HCT116 (cell line): ENCODE measurements around the gene ING1. TPM values are rescaled to one million over a fixed set of nuclear protein-coding genes. Genes with fewer than 3 reads are reported as not detected.
A peak's percentile ranks its signal among the peaks of the same experiment; 100 is the strongest.

Experiments
- ATAC-seq: fragments of 200-7000 bp; cut with Tn5 transposase; 2 replicates; pipeline ENCODE4 v1.9.1; 2020; ENCODE audit warnings: mild to moderate bottlenecking, moderate library complexity
- BruUV-seq: library from RNA; stranded (reverse); fragments of 400-500 nt; replicated peaks from 2 replicates; lab custom pipeline; 2021; lab: Mats Ljungman, UMichigan
- CTCF ChIA-PET: fragments of 300-600 bp; sonication (Branson Sonifier 250); formaldehyde crosslinking; loops from one replicate; lab custom pipeline; 2021; ENCODE audit warnings: antibody characterized with exemption; lab: Charles Lee
- POLR2A ChIA-PET: fragments of 300-600, 350-600 bp; sonication (Branson Sonifier 250); formaldehyde crosslinking; loops from one replicate; lab custom pipeline; 2021; ENCODE audit warnings: antibody characterized with exemption; lab: Charles Lee
- RAD21 ChIA-PET, 2 experiments: fragments of 300-600 bp; sonication (Branson Sonifier 250); formaldehyde crosslinking; loops; one replicate each; lab custom pipeline; 2023; ENCODE audit warnings: low total read pairs in 2 of 2; ENCODE audit not compliant: uncharacterized antibody in 2 of 2, unreplicated experiment in 2 of 2, low non-redundant PET in 1 of 2; lab: Charles Lee
- DNase-seq: peaks from one replicate; pipeline ENCODE4 v3.0.0-alpha.2; 2010; ENCODE audit warnings: low read depth, low spot score
- H2AFZ ChIP-seq: fragments of 200-600 bp; shearing (Covaris generic), sonication (generic); 2 replicates; pipeline ENCODE4 v1.6.1; 2017; ENCODE audit warnings: low read depth, mixed run types, mixed read lengths, antibody characterized with exemption, low read length; ENCODE audit not compliant: poor library complexity, severe bottlenecking
- H3K27ac ChIP-seq: 2 replicates; pipeline ENCODE4 v1.5.1; 2012; ENCODE audit warnings: low read depth, low read length
- H3K27me3 ChIP-seq: fragments of 200-600 bp; sonication (generic); 2 replicates; pipeline ENCODE4 v1.6.1; 2016; ENCODE audit warnings: mixed run types, low read length, mixed read lengths; ENCODE audit not compliant: insufficient read depth
- H3K36me3 ChIP-seq, 2 experiments: fragments of 200-500 bp in 1 of 2; fragments of 200-600 bp in 1 of 2; sonication (Bioruptor generic) in 1 of 2; sonication (generic) in 1 of 2; 2 replicates each; pipeline versions ENCODE4 v1.5.1 to v1.6.1; 2014 to 2016; ENCODE audit warnings: low read length in 2 of 2, inconsistent platforms in 1 of 2, mixed read lengths in 1 of 2, mixed run types in 1 of 2; ENCODE audit not compliant: insufficient read depth in 2 of 2, control insufficient read depth in 1 of 2
- H3K4me1 ChIP-seq, 2 experiments: fragments of 200-600 bp in 1 of 2; sonication (generic) in 1 of 2; 2 replicates each; pipeline versions ENCODE4 v1.5.1 to v1.6.1; 2012 to 2017; ENCODE audit warnings: low read length in 2 of 2, inconsistent platforms in 1 of 2, mild to moderate bottlenecking in 1 of 2, mixed read lengths in 1 of 2, mixed run types in 1 of 2, moderate library complexity in 1 of 2; ENCODE audit not compliant: insufficient read depth in 2 of 2, control insufficient read depth in 1 of 2
- H3K4me2 ChIP-seq: fragments of 200-600 bp; sonication (generic); 2 replicates; pipeline ENCODE4 v1.6.1; 2017; ENCODE audit warnings: mixed run types, low read length, mixed read lengths
- H3K4me3 ChIP-seq, 2 experiments: fragments of 200-600 bp in 1 of 2; sonication (generic) in 1 of 2; replicated peaks in 1 of 2; 2 replicates each; pipeline ENCODE4 v1.5.1; 2011 to 2016; ENCODE audit warnings: low read length in 2 of 2, control low read depth in 1 of 2, low read depth in 1 of 2, mild to moderate bottlenecking in 1 of 2, mixed read lengths in 1 of 2, mixed run types in 1 of 2
- H3K79me2 ChIP-seq: fragments of 200-600 bp; sonication (generic); 2 replicates; pipeline ENCODE4 v1.6.1; 2017; ENCODE audit warnings: mild to moderate bottlenecking, mixed run types, low read length, moderate library complexity, mixed read lengths; ENCODE audit not compliant: insufficient read depth
- H3K9ac ChIP-seq: fragments of 200-600 bp; sonication (generic); 2 replicates; pipeline ENCODE4 v1.6.1; 2016; ENCODE audit warnings: low read length, mixed read lengths
- H3K9me2 ChIP-seq: fragments of 200-600 bp; sonication (generic), shearing (Covaris generic); 2 replicates; pipeline ENCODE4 v1.6.1; 2017; ENCODE audit warnings: mixed run types, mild to moderate bottlenecking, moderate library complexity; ENCODE audit not compliant: insufficient read depth
- H3K9me3 ChIP-seq, 2 experiments: fragments of 200-500 bp in 1 of 2; fragments of 200-600 bp in 1 of 2; sonication (Bioruptor generic) in 1 of 2; sonication (generic) in 1 of 2; 2 replicates each; pipeline ENCODE4 v1.6.1; 2014 to 2017; ENCODE audit warnings: low read length in 2 of 2, mixed read lengths in 2 of 2, inconsistent platforms in 1 of 2, low read depth in 1 of 2, mild to moderate bottlenecking in 1 of 2, mixed run types in 1 of 2, moderate library complexity in 1 of 2; ENCODE audit not compliant: control insufficient read depth in 1 of 2, insufficient read depth in 1 of 2
- H4K20me1 ChIP-seq: fragments of 200-600 bp; sonication (generic), shearing (Covaris generic); 2 replicates; pipeline ENCODE4 v1.6.1; 2017; ENCODE audit warnings: mixed run types, mild to moderate bottlenecking, moderate library complexity; ENCODE audit not compliant: insufficient read depth
- CBX3 ChIP-seq: IDR thresholded peaks from 2 replicates; pipeline ENCODE4 v1.6.1; 2012; ENCODE audit warnings: low read depth
- EGR1 ChIP-seq: IDR thresholded peaks from 2 replicates; pipeline ENCODE4 v1.6.1; 2012; ENCODE audit warnings: low read depth
- EZH2 ChIP-seq: fragments of 200-600 bp; sonication (generic); IDR thresholded peaks from 2 replicates; pipeline ENCODE4 v1.6.1; 2017; ENCODE audit warnings: antibody characterized with exemption, mixed run types
- FOSL1 ChIP-seq: IDR thresholded peaks from 2 replicates; pipeline ENCODE4 v1.6.1; 2012; ENCODE audit warnings: low read depth
- POLR2A ChIP-seq: IDR thresholded peaks from 2 replicates; pipeline ENCODE4 v1.7.0; 2011; ENCODE audit warnings: borderline replicate concordance; ENCODE audit not compliant: insufficient read depth, insufficient read length; ENCODE audit errors: extremely low read depth
- SP1 ChIP-seq: IDR thresholded peaks from 2 replicates; pipeline ENCODE4 v1.6.1; 2012; ENCODE audit warnings: low read depth
- SRF ChIP-seq: IDR thresholded peaks from 2 replicates; pipeline ENCODE4 v1.6.1; 2012; ENCODE audit warnings: low read depth
- YY1 ChIP-seq: IDR thresholded peaks from 2 replicates; pipeline ENCODE4 v1.6.1; 2011; ENCODE audit warnings: low read length, low read depth, moderate library complexity, mild to moderate bottlenecking; ENCODE audit not compliant: insufficient replicate concordance; ENCODE audit errors: extremely low read depth
- ZBTB33 ChIP-seq: IDR thresholded peaks from 2 replicates; pipeline ENCODE4 v1.6.1; 2011; ENCODE audit warnings: mild to moderate bottlenecking, low read length, moderate library complexity; ENCODE audit not compliant: insufficient replicate concordance; ENCODE audit errors: extremely low read depth
- ZNF274 ChIP-seq: fragments of 200-500 bp; sonication (Bioruptor generic); IDR thresholded peaks from 2 replicates; pipeline ENCODE4 v1.6.1; 2014; ENCODE audit warnings: mild to moderate bottlenecking, low read depth, low read length, inconsistent platforms
- intact Hi-C: fragments of 100-400 bp; cut with micrococcal nuclease; formaldehyde crosslinking; loops from 2 replicates; pipeline ENCODE4 v1.10.0; 2022
- total RNA-seq: library from RNA; stranded (reverse); gene quantifications from one replicate; pipeline ENCODE4 v1.2.1, GENCODE V29; 2021; ENCODE audit not compliant: unreplicated experiment
- TF ChIP-seq, protein P1 (sequence below): IDR thresholded peaks from 2 replicates; pipeline ENCODE4 v1.6.1; 2012
- TF ChIP-seq, protein P2 (sequence below): IDR thresholded peaks from 2 replicates; pipeline ENCODE4 v1.6.1; 2012

The ING1 gene
- total RNA-seq, 1 experiment from 2014 or later = 27.0 TPM

DNA sequence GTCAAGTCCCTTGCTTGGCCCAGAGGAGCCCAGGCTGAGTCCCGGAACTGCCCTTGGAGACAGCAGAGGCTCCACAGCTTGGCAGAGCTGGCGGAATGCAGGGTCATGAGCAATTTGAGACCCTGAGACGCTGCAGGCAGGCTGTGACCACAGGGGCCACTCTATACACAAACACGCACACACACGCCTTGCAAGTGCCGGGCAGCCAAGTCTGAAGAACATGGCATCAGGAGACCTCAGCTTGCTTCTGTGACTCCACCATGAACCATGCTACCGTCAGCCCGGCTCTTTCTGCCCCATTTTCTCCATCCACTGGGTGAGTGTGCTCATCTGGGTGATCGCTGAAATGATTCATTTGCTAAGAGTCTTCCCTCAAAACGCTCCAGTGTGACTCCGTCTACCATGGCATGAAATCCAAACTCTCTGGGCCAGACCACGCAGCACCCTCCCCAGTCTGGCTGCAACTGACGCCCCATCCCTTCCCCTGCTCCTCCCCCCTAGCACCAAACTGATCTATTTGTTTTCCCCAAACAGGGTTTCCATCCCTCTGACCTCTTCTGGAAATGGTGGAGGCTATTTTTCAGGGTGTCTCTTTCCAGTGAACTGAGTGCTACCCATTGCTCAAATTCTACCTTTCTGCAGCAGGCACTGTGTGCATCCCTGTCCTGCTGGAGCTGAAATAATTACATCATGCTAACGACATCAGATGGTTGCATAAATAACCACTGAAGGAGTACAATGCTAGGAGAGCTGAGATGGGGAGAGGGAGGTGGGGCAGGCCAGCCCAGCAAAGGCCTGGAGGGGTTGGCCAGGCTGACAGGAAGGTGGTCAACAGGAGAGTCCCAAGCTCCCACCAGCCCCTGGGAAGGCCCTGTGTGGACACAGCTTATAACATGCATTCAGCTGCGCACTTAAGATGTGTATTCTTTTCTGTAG is 10.6 kb upstream of the ING1 start:
- Histone ChIP-seq H2AFZ (no peak overlapping the region), H3K9ac (no peak overlapping the region), H3K27ac (no peak overlapping the region), H3K4me3 (no peak overlapping the region), H3K4me2 (no peak overlapping the region), H3K9me2 (no peaks in the 10 kb centered on the region), H3K4me1 (peaks cover 17 to 34% of the 10 kb centered on the region in 2 experiments), H3K27me3 (no peaks in the 10 kb centered on the region), H4K20me1 (peaks cover 4% of the 10 kb centered on the region; the same call in 1 of the 2 replicates), H3K79me2 (peaks cover 56% of the 10 kb centered on the region), H3K9me3 (no peaks in the 10 kb centered on the region), H3K36me3 (peaks cover 28 to 35% of the 10 kb centered on the region in 2 experiments)
- intact Hi-C loops = no loop called here
- DNase-seq (no peak), ATAC-seq (no peak)
- TF ChIP-seq SP1 = no peak
- TF ChIP-seq, protein P1, sequence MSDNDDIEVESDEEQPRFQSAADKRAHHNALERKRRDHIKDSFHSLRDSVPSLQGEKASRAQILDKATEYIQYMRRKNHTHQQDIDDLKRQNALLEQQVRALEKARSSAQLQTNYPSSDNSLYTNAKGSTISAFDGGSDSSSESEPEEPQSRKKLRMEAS = no peak
- no TSS peak for BruUV-seq
- ChIA-PET CTCF (no interaction called here), POLR2A (interaction anchor here (1.3 kb wide), 1 partner anchor 10 kb away, joined by 6 read pairs; no protein-coding TSS in a partner anchor), RAD21 (no interaction called here)

GRCh38 chr13:110705356-110705825 is 8.1 kb upstream of the ING1 start:
- H3K9me3 ChIP-seq = no peaks in the 10 kb centered on the region
- H3K4me1 ChIP-seq = peaks cover 17 to 36% of the 10 kb centered on the region in 2 experiments
- DNase-seq (no peak), ATAC-seq (no peak)
- CTCF ChIA-PET = no interaction called here
- intact Hi-C loops = loop anchor here (5.0 kb wide), 1 partner anchor 88 kb away; the partner anchor contains the start of gene NAXD
- BruUV-seq = TSS peak; percentile 72
- POLR2A ChIA-PET = interaction anchor here (3.7 kb wide), 1 partner anchor 10 kb away, joined by 40 read pairs; no protein-coding TSS in a partner anchor
- no peaks in the 10 kb centered on the region for H3K27me3 ChIP-seq
- TF ChIP-seq POLR2A (no peak), FOSL1 (no peak), SP1 (no peak), ZBTB33 (no peak), EGR1 (no peak), CBX3 (no peak), EZH2 (no peak), YY1 (no peak), ZNF274 (no peak), SRF (no peak)
- TF ChIP-seq, protein P2, sequence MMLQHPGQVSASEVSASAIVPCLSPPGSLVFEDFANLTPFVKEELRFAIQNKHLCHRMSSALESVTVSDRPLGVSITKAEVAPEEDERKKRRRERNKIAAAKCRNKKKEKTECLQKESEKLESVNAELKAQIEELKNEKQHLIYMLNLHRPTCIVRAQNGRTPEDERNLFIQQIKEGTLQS = no peak
- peak overlapping the region; percentile 99 for H3K4me2 ChIP-seq
- RAD21 ChIA-PET = no interaction called here
- peaks cover 46% of the 10 kb centered on the region for H3K79me2 ChIP-seq
- peaks cover 15 to 20% of the 10 kb centered on the region in 2 experiments; a peak in 3 of 4 replicates for H3K36me3 ChIP-seq
- no peak overlapping the region for H2AFZ ChIP-seq
- peak overlapping the region; percentile 78 for H3K27ac ChIP-seq
- peak overlapping the region; percentile 83 to 84 for H3K4me3 ChIP-seq
- no peaks in the 10 kb centered on the region for H3K9me2 ChIP-seq
- H3K9ac ChIP-seq = peak overlapping the region; percentile 96
- peaks cover 4% of the 10 kb centered on the region; the same call in 1 of the 2 replicates for H4K20me1 ChIP-seq
